GM19455 (cell line): ENCODE measurements around the gene SLC6A13.
"Not testable (repeated sequence)": the region's sequence is repeated elsewhere in the genome, so short reads cannot be mapped to it uniquely, and the experiment has no call there.

Experiments used
- ATAC-seq: cut with Tn5 transposase; IDR thresholded peaks from one replicate; pipeline ENCODE4 v1.9.1; 2021; ENCODE audit not compliant: unreplicated experiment

The SLC6A13 gene

GRCh38 chr12:201361-201760 is 61.3 kb downstream of the SLC6A13 start:
- no peak for ATAC-seq

DNA sequence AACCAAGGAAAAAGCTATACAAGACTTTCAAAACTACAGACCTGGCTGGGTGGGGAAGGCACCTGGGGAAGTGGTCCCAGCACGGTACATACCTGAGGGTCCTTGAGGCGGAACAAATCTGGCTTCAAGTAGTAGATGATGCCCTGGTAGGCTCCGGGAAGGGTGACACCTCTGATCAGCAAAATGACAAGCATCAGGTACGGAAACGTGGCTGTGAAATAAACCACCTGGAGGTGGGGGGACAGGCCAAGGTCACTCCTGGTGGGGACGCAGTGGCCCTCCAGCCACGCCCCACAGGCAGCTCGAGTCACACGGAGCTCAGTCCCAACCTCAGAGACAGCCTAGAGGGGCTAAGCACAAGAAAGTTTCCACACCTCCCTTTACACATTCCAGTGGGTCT is 63.9 kb downstream of the SLC6A13 start:
- no peak for ATAC-seq

GRCh38 chr12:197911-198695 is 64.5 kb downstream of the SLC6A13 start:
- ATAC-seq: no peak

DNA sequence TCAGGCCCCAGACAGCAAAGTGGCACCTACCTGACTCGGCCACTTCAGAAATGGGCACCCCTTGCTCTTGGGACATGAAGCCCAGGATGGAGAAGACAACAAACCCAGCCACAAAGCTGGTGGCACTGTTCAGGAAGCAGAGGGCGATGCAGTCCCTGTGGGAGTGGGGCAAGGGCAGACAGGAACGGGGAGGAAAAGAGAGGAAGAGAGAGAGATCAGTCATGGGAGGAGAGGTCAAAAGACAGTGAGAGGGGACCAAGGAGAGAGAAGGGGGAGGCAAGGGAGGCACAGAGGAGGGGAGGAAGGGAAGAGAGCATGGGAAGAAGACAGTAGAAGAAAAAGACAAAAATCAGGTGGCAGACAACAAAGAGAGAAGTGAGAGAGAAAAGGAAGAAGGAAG is 65.3 kb downstream of the SLC6A13 start:
- ATAC-seq: no peak

- ATAC-seq: no peak
These were observed 66.2 kb downstream of the SLC6A13 start for GRCh38 chr12:196436-196835.

DNA sequence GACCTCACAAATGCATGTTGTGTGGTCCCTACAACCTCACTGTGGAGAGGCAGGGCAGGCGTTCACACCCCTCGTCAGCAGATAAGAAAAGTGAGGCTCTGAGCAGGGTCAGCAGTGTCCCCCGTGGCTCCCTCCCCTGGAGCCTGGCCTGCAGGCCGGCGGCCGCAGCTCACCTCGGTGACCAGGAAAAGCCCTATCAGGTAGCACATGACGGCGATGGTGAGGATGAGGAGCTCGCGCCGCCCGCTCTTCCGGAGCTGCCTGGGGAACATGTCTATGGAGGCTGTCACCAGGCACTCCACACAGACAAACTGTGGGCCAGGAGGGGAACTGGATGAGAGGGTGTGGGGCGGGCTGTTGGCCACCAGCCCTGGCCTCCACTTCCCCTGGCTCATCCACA is 66.7 kb downstream of the SLC6A13 start:
- no peak for ATAC-seq

- no peak for ATAC-seq
These were observed 67.5 kb downstream of the SLC6A13 start for GRCh38 chr12:195156-195555.

DNA sequence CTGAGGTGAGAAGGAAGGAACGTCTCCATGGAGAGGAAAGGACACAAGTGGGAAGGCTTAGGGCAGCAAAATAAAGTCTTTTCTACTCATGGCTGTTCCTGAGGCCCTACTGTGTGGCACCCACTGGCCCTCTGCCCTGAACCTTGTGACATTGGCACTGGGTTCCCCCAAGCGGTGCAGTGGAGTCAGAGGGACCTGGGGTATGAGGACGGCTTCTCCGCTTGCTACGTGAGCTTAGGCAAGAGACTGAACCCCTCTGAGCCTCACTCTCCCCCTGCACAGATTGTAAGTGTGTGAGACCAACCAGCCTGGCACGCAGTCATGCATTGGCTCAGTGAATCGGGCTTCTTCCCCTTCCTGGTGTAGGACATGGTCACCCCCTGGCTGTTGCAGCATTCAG is 68.4 kb downstream of the SLC6A13 start:
- no peak for ATAC-seq

DNA sequence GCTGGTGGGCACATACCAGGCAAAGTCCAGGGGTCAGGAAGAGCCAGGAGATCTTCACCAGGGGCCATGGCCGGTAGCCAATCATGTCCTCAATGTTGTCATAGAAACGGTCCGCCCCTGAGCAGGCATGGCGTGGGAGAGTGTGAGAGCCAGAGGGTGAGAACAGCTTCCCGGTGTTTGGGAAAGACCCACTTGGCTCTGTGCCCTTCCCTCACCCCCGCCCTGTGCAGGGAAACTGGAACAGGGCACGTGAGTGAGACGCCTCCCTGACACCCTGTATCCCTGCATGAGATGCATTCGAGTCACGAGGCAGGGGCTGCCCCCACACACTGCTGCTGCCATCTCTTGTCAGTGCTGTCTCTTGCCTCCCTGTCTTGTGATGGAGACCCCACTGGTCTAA is 69.4 kb downstream of the SLC6A13 start:
- ATAC-seq: no peak

GRCh38 chr12:191541-191940 is 71.1 kb downstream of the SLC6A13 start:
- no peak for ATAC-seq

- no peak for ATAC-seq
These were observed 71.8 kb downstream of the SLC6A13 start for GRCh38 chr12:190881-191280.

GRCh38 chr12:189622-189962 is 73.0 kb downstream of the SLC6A13 start:
- no peak for ATAC-seq

- ATAC-seq: no peak
These were observed 73.6 kb downstream of the SLC6A13 start for GRCh38 chr12:188910-189621.

- not testable (repeated sequence) for ATAC-seq
These were observed 74.4 kb downstream of the SLC6A13 start for GRCh38 chr12:187986-188909.

DNA sequence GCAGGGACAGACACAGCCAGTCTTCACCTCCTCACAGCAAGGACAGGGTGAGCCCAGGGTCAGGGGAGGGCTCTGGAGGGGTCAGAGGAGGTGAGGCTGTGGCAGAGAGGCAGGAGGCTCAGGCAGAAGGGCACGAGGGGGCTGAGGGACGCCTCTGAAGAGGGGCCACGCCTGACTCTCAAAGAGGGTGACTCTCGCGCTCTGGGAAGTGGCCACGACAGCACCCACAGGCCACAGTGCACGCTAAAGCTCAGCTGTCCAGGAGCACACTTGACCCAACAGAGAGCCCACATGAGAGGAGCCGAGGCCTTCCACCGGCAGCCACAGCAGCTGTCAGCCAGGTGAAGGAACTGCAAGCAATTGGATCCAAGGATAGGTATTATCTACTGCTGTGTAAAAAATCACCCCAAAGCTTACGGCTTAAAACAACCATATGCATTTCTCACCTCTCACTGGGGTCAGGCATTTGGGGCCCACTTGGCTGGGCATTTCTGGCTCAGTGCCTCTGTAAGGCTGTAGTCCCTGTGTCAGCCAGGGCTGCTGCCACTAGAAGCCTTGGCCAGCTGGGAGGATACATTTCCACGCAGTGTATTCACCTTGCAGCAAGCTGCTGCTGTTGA is 76.5 kb downstream of the SLC6A13 start:
- no peak for ATAC-seq

DNA sequence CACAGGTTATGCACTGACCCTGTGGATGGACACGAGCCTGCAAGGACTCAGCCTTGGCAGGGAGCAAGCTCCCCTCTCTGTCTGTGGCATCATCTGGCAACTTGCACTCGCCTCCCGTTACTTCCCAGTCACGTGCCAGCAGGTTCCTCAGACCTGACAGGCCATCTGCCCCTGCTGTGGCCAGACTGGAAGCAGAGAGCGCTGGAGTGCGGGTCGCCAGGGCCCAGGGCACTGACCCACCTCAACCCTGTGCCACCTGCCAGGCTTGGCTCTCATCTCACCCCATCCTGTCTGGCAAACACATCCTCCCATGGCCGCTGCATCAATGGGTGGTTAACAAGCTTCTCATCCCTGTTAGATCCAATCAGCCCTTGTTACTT is 77.1 kb downstream of the SLC6A13 start:
- ATAC-seq: no peak

DNA sequence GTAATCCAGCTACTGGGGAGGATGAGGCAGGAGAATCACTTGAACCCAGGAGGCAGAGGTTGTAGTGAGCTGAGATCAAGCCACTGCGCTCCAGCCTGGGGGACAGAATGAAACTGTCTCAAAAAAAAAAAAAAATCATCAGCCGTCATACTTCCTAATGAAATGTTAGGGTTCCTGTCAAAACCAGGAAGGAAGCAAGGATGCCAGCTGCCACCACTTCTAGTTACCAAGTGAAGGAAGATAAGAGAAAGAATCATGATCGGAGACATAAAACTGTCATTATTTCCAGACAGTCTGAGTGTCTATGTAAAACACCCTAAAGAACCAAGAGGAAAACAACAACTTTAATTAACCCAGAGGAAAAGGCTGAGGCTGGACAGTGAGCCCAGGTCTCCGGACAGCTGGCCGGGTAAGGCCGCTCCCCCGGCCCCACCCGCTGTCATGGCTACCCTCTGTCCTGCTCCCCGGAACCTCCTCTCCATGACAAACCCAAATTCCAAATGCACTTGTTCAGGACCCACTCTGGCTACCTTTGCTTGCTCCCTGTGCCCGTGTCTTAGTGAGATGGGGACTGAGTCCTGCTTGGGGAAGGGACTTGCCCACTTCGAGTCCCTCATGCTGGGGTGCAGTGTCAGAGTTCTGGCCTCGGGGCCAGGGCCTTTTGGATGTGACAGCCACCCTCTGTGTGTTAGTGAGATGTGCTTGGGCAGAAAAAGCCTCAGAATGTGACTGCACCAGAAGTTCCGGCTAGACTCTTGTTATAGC is 77.6 kb downstream of the SLC6A13 start:
- ATAC-seq: no peak

DNA sequence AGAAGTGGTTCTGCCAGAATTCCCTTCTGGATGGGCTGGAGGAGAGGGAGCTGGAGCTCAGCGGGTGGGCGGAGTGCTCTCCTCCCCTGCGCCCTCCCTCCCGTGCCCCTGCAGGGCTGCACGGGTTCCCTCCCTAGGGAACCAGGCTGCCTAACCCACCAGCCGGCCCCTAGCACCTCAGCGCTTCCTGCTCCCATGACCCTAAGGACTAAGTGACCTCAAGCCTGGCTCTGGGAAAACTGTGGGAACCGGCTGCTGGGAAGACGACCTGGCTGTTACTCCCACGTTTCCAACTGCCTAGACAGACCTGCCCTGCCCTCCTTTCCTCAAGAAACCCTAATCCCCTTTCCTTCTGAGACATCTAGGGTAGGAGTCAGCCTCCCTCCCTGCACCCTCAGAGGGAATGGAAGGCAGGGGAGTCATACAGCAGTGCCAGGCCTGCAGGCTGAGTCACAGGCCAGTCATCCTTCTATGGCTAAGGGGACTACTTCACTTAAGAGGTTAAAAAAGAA is 80.2 kb downstream of the SLC6A13 start:
- ATAC-seq: no peak

- no peak for ATAC-seq
These were observed 80.7 kb downstream of the SLC6A13 start for GRCh38 chr12:181921-182320.

DNA sequence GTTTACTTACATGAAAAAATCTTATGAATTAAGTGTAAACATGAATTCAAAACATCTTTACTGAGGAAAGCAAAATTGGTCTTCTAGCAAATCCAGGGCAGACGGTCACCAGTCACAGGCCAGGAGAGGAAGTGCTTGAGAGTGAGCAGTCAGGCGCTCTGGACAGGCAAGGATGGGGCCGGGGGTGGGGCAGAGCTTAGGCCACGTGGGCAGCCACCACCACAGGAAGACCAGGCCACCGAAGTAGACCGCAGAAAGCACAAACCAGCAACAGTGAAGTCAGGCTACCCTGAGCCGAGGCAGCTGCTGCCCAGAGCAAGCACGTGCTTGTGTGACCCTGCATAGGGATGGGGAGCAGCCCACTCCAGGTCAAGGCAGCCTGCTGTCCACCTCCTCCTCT is 82.2 kb downstream of the SLC6A13 start:
- no peak for ATAC-seq
